Stomach (tissue), 4 donors: ENCODE measurements around the gene ANKRD44.

Experiments used
- EP300 ChIP-seq: sonication (generic); formaldehyde crosslinking; IDR thresholded peaks from one replicate; pipeline ENCODE4 v1.6.1; 2017; ENCODE audit warnings: antibody characterized with exemption
- POLR2A ChIP-seq, 4 donors: fragments of 450-650 bp; IDR thresholded peaks; one replicate each; pipeline ENCODE4 v1.6.1; 2016; ENCODE audit warnings: antibody characterized with exemption in 4 of 4, control low read depth in 2 of 4, mild to moderate bottlenecking in 1 of 4, moderate library complexity in 1 of 4
- POLR2AphosphoS5 ChIP-seq, 3 donors: sonication (generic); formaldehyde crosslinking; IDR thresholded peaks; one replicate each; pipeline ENCODE4 v1.6.1; 2016; ENCODE audit warnings: antibody characterized with exemption in 3 of 3
- TF ChIP-seq, protein P1 (sequence below), 7 experiments: fragments of 450-650 bp in 4 of 7; fragments of 200-600 bp in 3 of 7; sonication (generic) in 3 of 7; IDR thresholded peaks; one replicate each; pipeline ENCODE4 v1.5.1; 2016 to 2019; ENCODE audit warnings: antibody characterized with exemption in 7 of 7, control low read depth in 2 of 7, mild to moderate bottlenecking in 1 of 7

GRCh38 chr2:196962325-196962724 lies 348.3 kb downstream of the ANKRD44 start:
- TF ChIP-seq, protein P1, sequence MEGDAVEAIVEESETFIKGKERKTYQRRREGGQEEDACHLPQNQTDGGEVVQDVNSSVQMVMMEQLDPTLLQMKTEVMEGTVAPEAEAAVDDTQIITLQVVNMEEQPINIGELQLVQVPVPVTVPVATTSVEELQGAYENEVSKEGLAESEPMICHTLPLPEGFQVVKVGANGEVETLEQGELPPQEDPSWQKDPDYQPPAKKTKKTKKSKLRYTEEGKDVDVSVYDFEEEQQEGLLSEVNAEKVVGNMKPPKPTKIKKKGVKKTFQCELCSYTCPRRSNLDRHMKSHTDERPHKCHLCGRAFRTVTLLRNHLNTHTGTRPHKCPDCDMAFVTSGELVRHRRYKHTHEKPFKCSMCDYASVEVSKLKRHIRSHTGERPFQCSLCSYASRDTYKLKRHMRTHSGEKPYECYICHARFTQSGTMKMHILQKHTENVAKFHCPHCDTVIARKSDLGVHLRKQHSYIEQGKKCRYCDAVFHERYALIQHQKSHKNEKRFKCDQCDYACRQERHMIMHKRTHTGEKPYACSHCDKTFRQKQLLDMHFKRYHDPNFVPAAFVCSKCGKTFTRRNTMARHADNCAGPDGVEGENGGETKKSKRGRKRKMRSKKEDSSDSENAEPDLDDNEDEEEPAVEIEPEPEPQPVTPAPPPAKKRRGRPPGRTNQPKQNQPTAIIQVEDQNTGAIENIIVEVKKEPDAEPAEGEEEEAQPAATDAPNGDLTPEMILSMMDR (IDR thresholded peaks at IDR 0.05), result no peak
- TF ChIP-seq EP300 (no peak), POLR2A (IDR thresholded peaks at IDR 0.05) (no peak), POLR2AphosphoS5 (IDR thresholded peaks at IDR 0.05) (no peak)
